T47D (cell line): Measurements from ENCODE around the gene CHST14.

ENCODE experiments used
- DNase-seq, 2 experiments: peaks; one replicate each; pipeline versions ENCODE4 v3.0.0 to v3.0.0-alpha.2; 2011 to 2012; ENCODE audit warnings: low read depth in 1 of 2, low spot score in 1 of 2
- JUND ChIP-seq: IDR thresholded peaks from 2 replicates; pipeline ENCODE4 v1.6.1; 2012; ENCODE audit warnings: low read depth
- in situ Hi-C: cut with HindIII; loops from 2 replicates; pipeline ENCODE4 v1.10.0; 2016; ENCODE audit warnings: low sequenced_read_pairs, low pct_unique_long_range_greater_than_20kb

The CHST14 gene

DNA sequence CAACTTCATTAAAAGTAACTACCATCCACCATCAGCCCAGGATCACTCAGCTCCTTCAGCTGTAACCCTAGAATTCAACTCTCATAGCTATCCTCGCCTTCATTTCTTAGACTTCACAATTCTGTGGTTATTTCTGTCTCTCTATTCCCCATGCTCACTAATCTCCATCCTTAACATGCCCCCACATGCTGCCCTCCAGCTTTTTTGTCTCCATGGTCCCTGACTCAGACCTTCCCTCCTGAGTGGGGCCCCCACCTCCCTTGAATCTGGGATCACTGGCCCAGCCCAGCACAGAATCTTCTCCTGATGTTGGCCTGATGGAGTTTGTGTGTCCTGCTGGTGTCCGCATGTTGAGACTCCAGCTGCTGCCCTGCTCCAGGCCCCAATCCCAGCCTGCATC, 41.7 kb downstream of the CHST14 start:
- in situ Hi-C loops: no loop called here
- no peak for TF ChIP-seq JUND
- DNase-seq: no peak

GRCh38 chr15:40513609-40514008, 42.8 kb downstream of the CHST14 start:
- no peak for DNase-seq
- in situ Hi-C loops: no loop called here
- TF ChIP-seq JUND: no peak

GRCh38 chr15:40516322-40516721, 45.5 kb downstream of the CHST14 start:
- DNase-seq: no peak
- in situ Hi-C loops: no loop called here
- TF ChIP-seq JUND: no peak
